HFFc6 (cell line): ENCODE results near the gene PHACTR3. TPM values are rescaled to one million over a fixed set of nuclear protein-coding genes. Genes with fewer than 3 reads are reported as not detected.

ENCODE experiments used
- DNase-seq: peaks from one replicate; pipeline ENCODE4 v3.0.0-alpha.2; 2018
- H3K27ac Mint-ChIP-seq: 2 replicates; pipeline ENCODE4 v1.8.0; 2020; ENCODE audit warnings: mild to moderate bottlenecking, mixed read lengths
- H3K27me3 Mint-ChIP-seq: 2 replicates; pipeline ENCODE4 v1.8.0; 2021; ENCODE audit warnings: mild to moderate bottlenecking, moderate library complexity, mixed read lengths; ENCODE audit not compliant: insufficient read depth
- H3K36me3 Mint-ChIP-seq: 2 replicates; pipeline ENCODE4 v1.8.0; 2021; ENCODE audit warnings: low read depth, mixed read lengths
- H3K4me1 Mint-ChIP-seq: 2 replicates; pipeline ENCODE4 v1.8.0; 2020; ENCODE audit warnings: low read depth, mixed read lengths
- H3K4me3 Mint-ChIP-seq: 2 replicates; pipeline ENCODE4 v1.8.0; 2020; ENCODE audit warnings: mild to moderate bottlenecking, moderate library complexity, mixed read lengths
- H3K9me3 Mint-ChIP-seq: 2 replicates; pipeline ENCODE4 v1.8.0; 2020; ENCODE audit warnings: mild to moderate bottlenecking, mixed read lengths
- total RNA-seq, 6 experiments: library from RNA; stranded (reverse); fragmentation: NEBNext Ultra II Directional; extraction: Animal tissue kit (Norgen Biotek cat#: 25700); gene quantifications; 2 replicates in 1 of 6; 3 replicates in 5 of 6; pipeline ENCODE4 v1.2.3, GENCODE V29; 2021
- TF ChIP-seq, protein P1 (sequence below): fragments of 200-600 bp; sonication (generic); IDR thresholded peaks from 2 replicates; pipeline ENCODE4 v1.5.0; 2021; ENCODE audit warnings: antibody characterized with exemption, mild to moderate bottlenecking

The PHACTR3 gene
- total RNA-seq, 6 experiments from 2014 or later: not detected

DNA sequence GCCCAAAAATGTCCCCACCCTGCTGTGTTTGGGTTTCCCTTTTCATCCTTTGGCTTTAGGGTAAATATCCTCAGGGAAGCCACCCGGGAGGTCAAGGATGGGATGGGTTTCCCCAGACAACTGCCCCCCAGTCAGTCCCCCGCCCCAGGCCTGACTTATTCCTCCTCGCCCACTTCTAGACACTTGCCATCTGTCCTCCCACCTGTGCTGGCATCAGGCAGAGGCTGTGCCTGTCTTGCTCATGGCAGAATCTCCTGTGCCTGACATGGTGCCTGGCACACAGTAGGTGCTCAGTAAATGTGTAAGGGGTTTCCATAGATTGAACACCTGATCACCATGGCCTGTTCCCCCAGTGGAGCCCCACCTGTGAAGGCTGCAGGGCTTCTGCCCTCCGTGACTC is 141.8 kb downstream of the PHACTR3 start:
- H3K9me3 Mint-ChIP-seq: peaks cover 46% of the 10 kb centered on the region
- TF ChIP-seq, protein P1, sequence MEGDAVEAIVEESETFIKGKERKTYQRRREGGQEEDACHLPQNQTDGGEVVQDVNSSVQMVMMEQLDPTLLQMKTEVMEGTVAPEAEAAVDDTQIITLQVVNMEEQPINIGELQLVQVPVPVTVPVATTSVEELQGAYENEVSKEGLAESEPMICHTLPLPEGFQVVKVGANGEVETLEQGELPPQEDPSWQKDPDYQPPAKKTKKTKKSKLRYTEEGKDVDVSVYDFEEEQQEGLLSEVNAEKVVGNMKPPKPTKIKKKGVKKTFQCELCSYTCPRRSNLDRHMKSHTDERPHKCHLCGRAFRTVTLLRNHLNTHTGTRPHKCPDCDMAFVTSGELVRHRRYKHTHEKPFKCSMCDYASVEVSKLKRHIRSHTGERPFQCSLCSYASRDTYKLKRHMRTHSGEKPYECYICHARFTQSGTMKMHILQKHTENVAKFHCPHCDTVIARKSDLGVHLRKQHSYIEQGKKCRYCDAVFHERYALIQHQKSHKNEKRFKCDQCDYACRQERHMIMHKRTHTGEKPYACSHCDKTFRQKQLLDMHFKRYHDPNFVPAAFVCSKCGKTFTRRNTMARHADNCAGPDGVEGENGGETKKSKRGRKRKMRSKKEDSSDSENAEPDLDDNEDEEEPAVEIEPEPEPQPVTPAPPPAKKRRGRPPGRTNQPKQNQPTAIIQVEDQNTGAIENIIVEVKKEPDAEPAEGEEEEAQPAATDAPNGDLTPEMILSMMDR: no peak
- peaks cover 2% of the 10 kb centered on the region for H3K27me3 Mint-ChIP-seq
- H3K36me3 Mint-ChIP-seq: peaks cover 8% of the 10 kb centered on the region
- no peak overlapping the region for H3K4me3 Mint-ChIP-seq
- peaks cover 20% of the 10 kb centered on the region for H3K4me1 Mint-ChIP-seq
- DNase-seq: no peak
- H3K27ac Mint-ChIP-seq: no peak overlapping the region

DNA sequence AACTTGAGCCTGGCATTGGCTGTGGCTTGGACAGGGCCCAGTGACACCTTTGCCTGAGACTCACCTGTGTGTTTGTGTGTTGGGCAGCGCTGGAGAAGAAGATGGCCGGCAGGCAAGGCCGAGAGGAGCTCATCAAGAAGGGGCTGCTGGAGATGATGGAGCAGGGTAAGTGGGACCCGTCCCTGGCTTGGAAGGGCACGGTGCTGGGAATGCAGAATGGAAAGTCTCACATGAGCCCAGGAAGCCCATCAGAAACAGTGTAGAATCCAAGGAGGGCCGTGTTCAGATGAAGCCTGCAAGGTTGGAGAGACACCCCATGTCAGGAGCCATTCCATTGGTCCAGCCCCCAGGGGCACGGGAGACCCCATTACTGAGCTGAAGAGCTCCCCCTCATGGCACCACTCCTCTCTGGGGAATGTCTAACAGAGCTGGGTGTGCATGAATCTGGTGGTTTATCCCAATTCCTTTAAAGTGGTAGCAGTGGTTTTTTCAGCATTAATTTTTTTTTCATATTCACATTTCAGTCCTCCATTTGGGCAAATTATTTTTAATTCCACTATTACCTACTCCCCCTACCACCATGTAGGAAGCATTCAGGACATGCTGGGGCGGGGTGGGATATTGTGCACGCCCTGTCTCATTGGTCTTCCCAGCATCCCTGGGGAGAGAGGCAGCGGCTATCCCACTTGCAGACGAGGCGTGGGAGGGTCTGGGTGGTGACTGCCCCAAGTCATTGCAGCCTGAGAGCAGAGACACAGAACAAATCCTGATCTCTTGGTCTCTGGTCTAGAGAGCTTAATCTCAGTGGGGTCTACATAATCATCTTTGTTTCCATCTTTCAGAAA is 143.6 kb downstream of the PHACTR3 start:
- Mint-ChIP-seq H3K4me1 (peaks cover 20% of the 10 kb centered on the region), H3K4me3 (no peak overlapping the region), H3K9me3 (peaks cover 36% of the 10 kb centered on the region), H3K27me3 (peaks cover 2% of the 10 kb centered on the region), H3K27ac (no peak overlapping the region), H3K36me3 (no peaks in the 10 kb centered on the region)
- DNase-seq: no peak
- TF ChIP-seq, protein P1: no peak

DNA sequence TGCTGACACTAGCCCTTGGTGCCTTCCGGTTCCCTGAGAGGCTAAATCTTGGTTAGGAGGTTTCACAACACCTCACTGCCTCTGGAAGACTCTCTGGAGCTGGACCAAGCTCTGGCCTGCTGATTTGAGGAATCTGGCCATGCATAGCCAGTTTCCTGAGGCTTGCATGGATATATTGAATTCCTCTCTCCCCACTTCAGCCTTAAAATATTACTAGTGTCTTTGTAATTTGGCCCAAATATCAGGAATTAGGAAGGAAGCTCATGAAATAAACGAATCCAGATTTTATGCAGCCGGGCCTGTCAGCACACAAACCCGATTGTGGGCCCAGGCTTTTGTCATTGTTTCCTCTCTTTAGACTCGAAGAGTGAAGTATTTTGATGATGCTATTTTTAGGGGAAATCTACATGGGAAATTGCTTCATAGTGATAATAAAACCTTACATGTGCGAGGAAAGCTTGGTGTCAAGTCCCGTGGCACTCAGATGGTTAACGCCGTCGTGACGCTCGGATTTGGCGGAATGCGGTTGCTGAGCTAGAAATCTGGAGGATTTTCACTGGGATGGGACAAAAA is 144.4 kb downstream of the PHACTR3 start:
- H3K4me1 Mint-ChIP-seq: peaks cover 20% of the 10 kb centered on the region
- peak overlapping the region; percentile 87 for H3K27ac Mint-ChIP-seq
- peak overlapping the region; percentile 58 for H3K4me3 Mint-ChIP-seq
- peak; percentile 40 for DNase-seq
- H3K27me3 Mint-ChIP-seq: peaks cover 2% of the 10 kb centered on the region
- peaks cover 43% of the 10 kb centered on the region for H3K9me3 Mint-ChIP-seq
- TF ChIP-seq, protein P1: no peak
- no peaks in the 10 kb centered on the region for H3K36me3 Mint-ChIP-seq

DNA sequence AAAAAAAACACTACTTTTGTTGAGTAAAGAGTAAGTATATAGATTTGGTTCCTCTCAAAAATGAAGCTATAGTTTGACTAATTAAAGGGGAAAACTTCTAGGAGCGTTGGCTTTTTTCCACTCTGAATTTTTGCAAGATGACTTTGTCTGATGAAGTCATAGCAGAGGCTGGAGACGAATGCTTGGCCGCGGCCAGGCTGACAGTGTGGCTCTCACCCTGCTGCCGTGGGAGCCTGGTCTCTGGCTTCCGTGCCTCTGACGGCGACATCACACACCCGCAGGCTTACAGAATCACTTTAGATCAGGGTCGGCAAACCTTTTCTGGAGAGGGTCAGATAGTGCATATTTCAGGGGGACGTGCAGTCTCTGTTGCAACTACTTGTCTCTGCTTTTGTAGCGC is 145.0 kb downstream of the PHACTR3 start:
- peaks cover 45% of the 10 kb centered on the region for H3K9me3 Mint-ChIP-seq
- H3K36me3 Mint-ChIP-seq: no peaks in the 10 kb centered on the region
- TF ChIP-seq, protein P1: no peak
- H3K4me3 Mint-ChIP-seq: peak overlapping the region; percentile 58
- H3K27me3 Mint-ChIP-seq: peaks cover 2% of the 10 kb centered on the region
- H3K27ac Mint-ChIP-seq: peak overlapping the region; percentile 87
- peaks cover 20% of the 10 kb centered on the region for H3K4me1 Mint-ChIP-seq
- peak; percentile 51 for DNase-seq

DNA sequence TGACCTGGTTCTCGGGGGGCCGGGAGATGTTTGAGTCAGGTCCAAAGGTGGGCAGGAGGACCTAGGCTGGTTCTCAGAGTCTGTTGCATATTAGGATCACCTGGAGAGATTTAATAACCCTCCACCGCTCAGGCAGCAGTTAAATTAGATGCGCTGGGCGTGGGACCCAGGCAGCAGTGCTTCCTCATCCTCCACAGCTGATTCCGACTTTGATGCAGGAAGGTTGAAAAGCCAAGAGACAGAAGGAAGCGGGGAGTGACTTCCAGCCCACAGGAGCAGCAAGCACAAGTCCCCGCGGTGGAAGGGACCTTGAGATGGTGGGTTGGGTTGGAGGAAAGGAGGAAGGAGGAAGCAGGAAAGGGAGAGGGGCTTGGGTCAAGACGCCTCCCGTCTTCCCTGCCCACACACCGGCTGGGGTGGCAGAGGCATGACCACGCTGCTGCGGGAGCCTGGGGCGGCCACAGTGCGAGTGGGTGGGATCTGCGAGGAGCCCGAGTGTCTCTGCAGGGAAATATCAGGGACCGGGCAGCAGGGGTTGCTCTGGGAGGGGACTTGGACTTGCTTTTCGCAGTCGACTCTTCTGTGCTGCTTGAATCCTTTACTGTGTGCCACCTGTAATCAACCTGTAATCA is 146.0 kb downstream of the PHACTR3 start:
- TF ChIP-seq, protein P1: no peak
- Mint-ChIP-seq H3K27me3 (no peaks in the 10 kb centered on the region; the same call in none of the 2 replicates), H3K27ac (no peak overlapping the region)

More for the DNA sequence above, 146.0 kb downstream of the PHACTR3 start:
- no peak for DNase-seq
- Mint-ChIP-seq H3K36me3 (no peaks in the 10 kb centered on the region), H3K4me3 (no peak overlapping the region), H3K9me3 (peaks cover 46% of the 10 kb centered on the region), H3K4me1 (peaks cover 20% of the 10 kb centered on the region)
